ENCODE data around the gene DNAI4. TPM values are rescaled to one million over a fixed set of nuclear protein-coding genes. Genes with fewer than 3 reads are reported as not detected.

The DNAI4 gene
- total RNA-seq, 1 experiment from 2014 or later: 4.9 TPM

- POLR2A ChIA-PET (ENCODE audit: low non-redundant PET): no interaction called here
- Histone ChIP-seq H3K9me3 (ENCODE audit: low read depth, low read length, poor library complexity, severe bottlenecking) (no peaks in the 10 kb centered on the region), H3K27ac (ENCODE audit: low read depth, low read length, poor library complexity, severe bottlenecking) (no peak overlapping the region), H3K36me3 (ENCODE audit: insufficient read depth, low read length, poor library complexity, severe bottlenecking) (no peaks in the 10 kb centered on the region), H3K27me3 (replicated peaks; ENCODE audit: insufficient read depth, low read depth, low read length, poor library complexity) (no peaks in the 10 kb centered on the region), H3K4me3 (ENCODE audit: low read depth, low read length, poor library complexity, severe bottlenecking) (no peak overlapping the region), H3K4me1 (ENCODE audit: insufficient read depth, low read length, poor library complexity, severe bottlenecking) (no peaks in the 10 kb centered on the region)
- CTCF ChIA-PET: no interaction called here
- no TSS peak for BruUV-seq (replicated peaks)
- TF ChIP-seq EZH2 (IDR thresholded peaks at IDR 0.05; ENCODE audit: borderline replicate concordance, low read depth, low read length, poor library complexity, severe bottlenecking) (no peak), CTCF (conservative IDR thresholded peaks at IDR 0.05; ENCODE audit: low read depth, low read length) (no peak)
- intact Hi-C loops (cut with micrococcal nuclease; ENCODE audit: unreplicated experiment): no loop called here
- DNase-seq (ENCODE audit: low spot score): no peak
These were observed 83.7 kb downstream of the DNAI4 start for GRCh38 chr1:66840929-66841328.

DNA sequence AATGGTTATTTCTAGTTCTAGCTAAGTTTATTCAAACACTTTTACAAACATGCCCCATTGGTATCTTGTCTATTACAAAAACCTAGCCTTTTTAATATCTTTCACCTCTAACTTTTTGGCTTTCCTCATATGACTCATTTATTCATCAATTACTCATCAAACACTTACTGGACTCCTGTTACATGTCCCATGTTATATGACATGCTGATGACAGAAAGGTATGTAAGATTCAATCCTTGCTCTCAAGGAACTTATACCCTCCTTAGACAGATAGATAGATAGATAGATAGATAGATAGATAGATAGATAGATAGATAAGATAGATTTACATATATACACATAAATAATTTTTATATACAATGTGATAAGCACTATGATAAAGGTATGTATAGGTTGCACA, 89.7 kb downstream of the DNAI4 start:
- H3K4me3 ChIP-seq (ENCODE audit: low read depth, low read length, poor library complexity, severe bottlenecking): no peak overlapping the region
- DNase-seq (ENCODE audit: low spot score): no peak
- H3K27me3 ChIP-seq (replicated peaks; ENCODE audit: insufficient read depth, low read depth, low read length, poor library complexity): no peaks in the 10 kb centered on the region
- H3K27ac ChIP-seq (ENCODE audit: low read depth, low read length, poor library complexity, severe bottlenecking): no peak overlapping the region
- intact Hi-C loops (cut with micrococcal nuclease; ENCODE audit: unreplicated experiment): no loop called here
- ChIA-PET POLR2A (ENCODE audit: low non-redundant PET) (no interaction called here), CTCF (no interaction called here)
- H3K9me3 ChIP-seq (ENCODE audit: low read depth, low read length, poor library complexity, severe bottlenecking): no peaks in the 10 kb centered on the region
- no peak for TF ChIP-seq CTCF (conservative IDR thresholded peaks at IDR 0.05; ENCODE audit: low read depth, low read length)
- TF ChIP-seq EZH2 (IDR thresholded peaks at IDR 0.05; ENCODE audit: borderline replicate concordance, low read depth, low read length, poor library complexity, severe bottlenecking): no peak
- H3K4me1 ChIP-seq (ENCODE audit: insufficient read depth, low read length, poor library complexity, severe bottlenecking): no peaks in the 10 kb centered on the region
- no TSS peak for BruUV-seq (replicated peaks)
- H3K36me3 ChIP-seq (ENCODE audit: insufficient read depth, low read length, poor library complexity, severe bottlenecking): no peaks in the 10 kb centered on the region

GRCh38 chr1:66833112-66833511, 91.5 kb downstream of the DNAI4 start:
- Histone ChIP-seq H3K27me3 (replicated peaks; ENCODE audit: insufficient read depth, low read depth, low read length, poor library complexity) (peaks cover 3% of the 10 kb centered on the region), H3K9me3 (ENCODE audit: low read depth, low read length, poor library complexity, severe bottlenecking) (no peaks in the 10 kb centered on the region), H3K27ac (ENCODE audit: low read depth, low read length, poor library complexity, severe bottlenecking) (no peak overlapping the region), H3K4me1 (ENCODE audit: insufficient read depth, low read length, poor library complexity, severe bottlenecking) (no peaks in the 10 kb centered on the region), H3K36me3 (ENCODE audit: insufficient read depth, low read length, poor library complexity, severe bottlenecking) (no peaks in the 10 kb centered on the region), H3K4me3 (ENCODE audit: low read depth, low read length, poor library complexity, severe bottlenecking) (no peak overlapping the region)
- BruUV-seq (replicated peaks): no TSS peak
- ChIA-PET POLR2A (ENCODE audit: low non-redundant PET) (no interaction called here), CTCF (no interaction called here)
- DNase-seq (ENCODE audit: low spot score): no peak
- intact Hi-C loops (cut with micrococcal nuclease; ENCODE audit: unreplicated experiment): no loop called here
- TF ChIP-seq EZH2 (IDR thresholded peaks at IDR 0.05; ENCODE audit: borderline replicate concordance, low read depth, low read length, poor library complexity, severe bottlenecking) (no peak), CTCF (conservative IDR thresholded peaks at IDR 0.05; ENCODE audit: low read depth, low read length) (no peak)
